GM19468 (cell line): ENCODE measurements around the gene AFP.

Experiments used
- ATAC-seq: cut with Tn5 transposase; IDR thresholded peaks from one replicate; pipeline ENCODE4 v1.9.1; 2021; ENCODE audit warnings: mild to moderate bottlenecking, moderate library complexity, moderate number of reproducible peaks; ENCODE audit not compliant: unreplicated experiment; ENCODE audit errors: extremely low read depth

The AFP gene

DNA sequence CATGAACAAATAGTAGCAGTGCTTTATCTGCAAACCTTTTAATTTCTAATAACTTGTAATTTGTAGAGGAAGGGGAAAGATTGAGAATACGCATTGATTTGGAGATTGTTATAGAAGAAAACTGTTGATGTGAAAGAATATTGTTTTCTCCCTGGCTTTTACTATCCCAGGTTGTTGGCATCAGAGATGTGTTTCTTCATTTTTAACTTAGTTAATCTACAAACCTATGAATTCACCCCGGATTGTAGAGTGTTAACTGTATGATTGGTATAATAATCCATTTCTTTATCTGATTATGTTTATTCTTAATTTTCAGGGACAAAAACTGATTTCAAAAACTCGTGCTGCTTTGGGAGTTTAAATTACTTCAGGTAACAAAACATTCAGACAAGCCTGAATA lies 18.9 kb downstream of the AFP start:
- no peak for ATAC-seq

DNA sequence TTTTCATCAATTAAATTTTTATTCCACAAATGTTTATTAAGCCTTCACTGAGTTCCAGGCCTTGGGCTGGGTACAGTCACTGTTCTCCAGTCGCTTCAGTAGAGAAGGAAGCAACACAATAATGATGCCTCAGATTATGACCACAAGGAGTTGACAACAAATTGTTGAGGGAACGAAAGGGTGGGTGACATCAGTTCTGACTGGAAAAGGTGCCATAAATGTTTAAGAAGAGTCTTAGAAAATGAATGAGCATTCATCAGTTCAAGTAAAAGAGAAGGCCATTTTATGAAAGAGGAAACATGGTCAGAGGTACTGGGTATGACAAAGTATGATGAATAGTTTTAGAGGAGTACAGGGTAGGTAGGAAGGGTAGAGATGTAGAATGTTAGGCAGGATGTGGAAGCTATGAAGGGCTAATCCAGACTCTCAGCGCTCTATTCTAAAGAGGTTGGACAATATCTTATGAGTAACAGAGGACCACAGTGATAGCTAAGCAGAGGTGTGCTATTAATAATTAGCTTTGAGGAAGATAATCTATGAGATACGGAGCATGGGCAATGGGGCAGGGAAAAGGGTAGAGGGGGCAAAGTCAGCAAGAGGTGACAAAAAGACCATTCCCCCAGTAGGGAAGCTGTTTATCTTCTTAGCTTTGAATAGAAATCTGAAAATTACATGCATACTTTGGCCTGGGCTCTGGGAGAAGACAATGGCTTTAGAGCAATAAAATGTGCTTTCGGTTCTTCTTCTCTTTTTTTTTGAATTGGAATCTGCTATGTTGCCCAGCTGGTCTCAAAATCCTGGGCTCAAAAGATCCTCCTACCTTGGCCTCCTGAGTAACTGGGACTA lies 20.4 kb downstream of the AFP start:
- ATAC-seq: no peak

DNA sequence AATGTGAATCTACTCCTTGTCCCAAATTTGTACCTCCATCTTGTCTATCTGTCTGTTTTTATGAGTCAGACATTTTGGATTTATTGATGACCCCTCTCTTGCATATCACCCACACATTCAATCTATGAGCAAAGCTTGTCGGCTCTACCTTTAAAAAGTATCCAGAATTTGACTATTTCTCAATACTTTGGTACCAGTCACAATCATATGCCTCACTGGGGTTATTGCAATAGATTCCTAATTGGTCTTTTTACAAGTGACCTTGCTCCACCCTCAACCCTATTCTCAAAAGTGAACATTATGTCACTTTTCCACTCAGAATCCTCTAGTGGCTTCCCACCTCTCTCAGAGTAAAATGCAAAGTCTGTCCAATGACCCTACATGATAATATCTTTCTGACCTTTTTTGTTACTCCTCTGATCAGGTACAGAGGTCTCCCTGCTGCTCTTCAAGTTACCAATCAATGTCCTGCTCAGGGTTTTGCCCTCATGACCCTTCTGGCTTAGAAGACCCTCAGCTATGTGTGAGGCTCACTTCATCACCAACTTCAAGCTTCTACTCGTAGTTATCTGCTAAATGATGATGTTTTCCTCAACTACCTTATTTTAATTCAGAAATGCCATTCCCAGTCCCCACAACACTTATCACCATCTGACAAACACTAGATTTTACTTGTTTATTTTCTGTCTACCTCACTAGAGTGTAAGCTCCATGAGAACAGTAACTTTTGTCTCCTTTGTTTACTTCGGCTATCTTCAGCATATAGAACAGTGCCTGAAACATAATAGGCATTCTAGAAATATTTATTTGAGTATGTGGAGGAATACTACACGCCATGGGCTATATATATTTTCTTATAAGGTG lies 22.4 kb downstream of the AFP start:
- ATAC-seq: no peak

DNA sequence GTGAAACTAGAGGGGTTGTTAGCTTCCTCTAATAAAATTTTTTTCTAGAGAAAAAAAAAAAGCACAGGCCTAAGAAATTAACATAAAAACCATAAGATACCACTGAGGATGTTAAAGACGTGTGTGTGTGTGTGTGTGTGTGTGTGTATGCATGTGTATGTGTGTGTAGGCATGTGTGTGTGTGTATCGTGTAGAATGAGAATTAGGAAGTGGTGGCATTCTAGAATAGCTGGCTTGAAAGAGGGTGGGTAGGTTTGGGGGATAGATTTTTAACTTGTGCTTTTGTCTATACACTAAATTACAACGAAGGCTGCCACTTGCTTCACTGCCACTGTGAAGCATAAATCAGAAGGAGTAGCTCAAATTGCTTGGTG lies 23.0 kb downstream of the AFP start:
- ATAC-seq: no peak

DNA sequence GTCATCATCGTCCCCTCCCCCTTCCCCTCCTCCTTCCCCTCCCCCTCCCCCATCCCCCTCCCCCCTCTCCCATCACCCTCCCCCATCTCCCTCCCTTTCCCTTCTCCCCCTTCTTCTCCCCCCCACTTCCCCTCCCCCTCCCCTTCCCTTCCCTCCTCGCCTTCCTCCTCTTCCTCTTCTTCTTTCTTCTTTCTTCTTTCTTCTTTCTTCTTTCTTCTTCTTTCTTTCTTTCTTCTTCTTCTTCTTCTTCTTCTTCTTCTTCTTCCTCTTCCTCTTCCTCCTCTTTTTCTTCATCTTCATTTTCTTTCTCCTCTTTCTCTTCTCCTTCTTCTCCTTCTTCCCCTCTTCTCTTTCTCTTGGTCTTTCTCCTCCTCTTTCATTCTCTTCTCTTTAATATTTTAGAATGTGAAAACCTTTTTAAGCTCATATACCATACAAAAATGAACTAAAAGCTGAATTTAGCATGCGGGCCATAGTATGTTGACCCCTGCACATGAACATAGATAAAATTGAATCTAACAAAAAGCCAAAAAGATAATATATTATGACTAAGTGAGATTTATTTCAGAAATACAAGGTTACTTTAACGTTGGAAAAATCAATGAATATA lies 25.0 kb downstream of the AFP start:
- no peak for ATAC-seq

DNA sequence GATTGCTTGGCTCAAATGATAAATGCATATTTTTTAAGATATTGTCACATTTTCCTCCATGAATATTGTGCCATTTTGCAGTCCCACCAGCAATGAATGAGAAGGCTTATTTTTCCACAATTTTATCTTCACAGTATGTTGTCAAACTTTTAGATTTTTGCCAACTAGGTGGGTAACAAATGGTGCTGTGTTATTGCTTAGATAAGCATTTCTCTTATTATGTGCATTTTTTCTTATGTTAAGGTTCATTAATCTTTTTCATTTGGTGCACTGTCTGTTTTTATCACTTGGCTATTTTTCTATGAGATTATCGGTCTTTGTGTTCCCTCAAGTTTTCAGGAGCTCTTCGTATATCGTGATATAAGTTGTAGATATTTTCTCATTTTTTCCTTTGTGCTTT lies 32.1 kb downstream of the AFP start:
- no peak for ATAC-seq

DNA sequence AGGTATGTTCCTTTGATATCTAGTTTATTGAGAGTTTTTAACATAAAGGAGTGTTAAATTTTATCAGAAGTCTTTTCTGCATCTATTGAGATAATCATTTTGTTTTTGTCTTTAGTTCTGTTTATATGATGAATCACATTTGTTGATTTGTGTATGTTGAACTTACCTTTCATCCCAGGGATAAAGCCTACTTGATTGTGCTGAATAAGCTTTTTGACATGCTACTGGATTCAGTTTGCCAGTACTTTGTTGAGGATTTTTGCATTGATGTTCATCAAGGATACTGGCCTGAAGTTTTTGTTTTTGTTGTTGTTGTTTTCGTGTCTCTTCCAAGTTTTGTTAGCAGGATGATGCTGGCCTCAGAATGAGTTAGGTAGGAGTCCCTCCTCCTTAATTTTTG lies 34.7 kb downstream of the AFP start:
- ATAC-seq: no peak

DNA sequence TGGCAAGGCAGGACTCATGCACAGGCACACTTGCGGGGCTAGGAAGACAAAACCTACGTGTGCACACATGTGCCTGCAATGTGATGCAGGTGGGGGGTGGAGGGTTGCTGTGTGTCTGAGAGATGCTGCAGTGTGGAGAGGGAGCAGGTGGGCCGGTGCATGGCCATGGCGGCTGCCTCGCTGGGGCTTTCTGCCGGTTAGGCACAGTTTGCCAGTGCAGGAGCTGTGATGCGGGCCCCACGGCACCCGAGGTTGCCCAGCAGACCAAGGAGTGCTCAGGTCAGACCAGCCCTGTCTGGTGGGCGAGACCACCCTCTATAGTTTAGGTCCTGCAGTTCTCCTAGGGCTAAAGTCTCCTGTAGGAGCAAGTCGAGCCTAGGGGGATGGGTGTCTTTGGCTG lies 41.2 kb downstream of the AFP start:
- ATAC-seq: no peak

DNA sequence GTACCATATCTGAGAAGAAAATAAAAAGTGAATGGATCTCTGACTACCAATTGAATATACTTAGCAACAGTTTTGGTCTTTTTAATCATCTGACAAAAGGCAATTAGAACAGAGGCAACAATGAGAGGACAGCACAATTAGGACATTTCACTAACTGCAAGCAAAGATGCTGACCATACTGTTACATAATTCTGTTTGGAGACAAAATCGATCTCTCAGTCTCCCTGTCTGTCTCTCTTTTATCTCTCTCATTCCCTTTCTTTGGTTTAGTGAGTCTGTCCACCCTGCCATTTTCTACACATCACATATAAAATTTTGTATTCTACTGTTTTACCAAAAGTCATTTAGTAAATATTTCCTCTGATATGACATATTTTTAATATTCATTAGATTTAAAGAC lies 43.3 kb downstream of the AFP start:
- no peak for ATAC-seq

DNA sequence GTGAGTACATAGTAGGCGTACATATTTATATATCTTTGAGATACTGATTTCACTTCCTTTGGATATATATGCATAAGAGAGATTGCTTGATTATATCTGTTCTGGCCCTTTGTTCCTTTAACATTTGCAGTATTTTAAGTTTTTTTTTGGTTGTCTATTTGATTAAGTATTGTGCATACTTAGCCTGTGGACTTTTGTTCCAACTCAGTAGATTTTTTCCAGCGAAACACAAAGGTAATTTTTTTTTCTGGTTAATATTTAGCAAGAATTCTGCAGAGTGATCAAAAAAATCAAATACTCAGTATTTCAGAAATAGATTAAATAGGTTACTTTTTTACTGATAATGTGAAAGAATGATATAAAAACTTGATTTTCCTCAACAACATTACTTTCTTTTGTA lies 45.3 kb downstream of the AFP start, which contains the start of gene AFM:
AFM (plus strand) TSS at position 388 of the 400 bp plus-strand sequence. CDS start 31 bp downstream, outside the sequence.
- no peak for ATAC-seq

DNA sequence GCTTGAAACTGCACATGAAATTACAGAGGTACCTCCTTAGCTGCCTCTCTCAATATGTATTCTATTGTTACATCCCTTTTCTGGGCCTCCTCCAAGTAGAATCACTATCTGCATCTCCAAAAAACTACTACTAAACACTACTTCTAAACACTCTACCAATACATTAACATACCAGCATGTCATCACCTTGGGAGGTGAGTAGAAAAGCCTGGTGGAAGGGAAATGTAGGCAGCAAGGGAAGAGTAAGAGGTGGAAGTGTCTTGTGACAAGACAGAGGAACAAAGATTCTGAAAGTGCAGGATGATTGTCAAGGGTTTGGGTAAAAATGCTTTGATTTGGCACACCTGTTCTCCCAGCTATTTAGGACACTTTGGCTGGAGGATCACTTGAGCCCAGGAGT lies 49.1 kb downstream of the AFP start:
- no peak for ATAC-seq

DNA sequence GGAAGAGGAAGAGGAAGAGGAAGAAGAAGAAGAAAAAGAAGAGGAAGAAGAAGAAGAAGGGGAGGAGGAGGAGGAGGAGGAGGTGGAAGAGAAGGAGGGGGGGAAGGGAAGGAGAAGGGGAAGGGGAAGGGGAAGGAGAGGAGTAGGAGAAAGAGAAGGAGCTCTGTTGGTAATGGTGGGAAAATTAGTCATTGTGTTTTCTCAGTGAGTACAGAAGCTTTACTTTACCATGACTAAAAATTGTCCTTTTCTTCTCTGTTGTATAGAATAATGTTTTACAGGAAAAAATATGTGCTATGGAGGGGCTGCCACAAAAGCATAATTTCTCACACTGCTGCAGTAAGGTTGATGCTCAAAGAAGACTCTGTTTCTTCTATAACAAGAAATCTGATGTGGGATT lies 49.6 kb downstream of the AFP start:
- ATAC-seq: no peak

DNA sequence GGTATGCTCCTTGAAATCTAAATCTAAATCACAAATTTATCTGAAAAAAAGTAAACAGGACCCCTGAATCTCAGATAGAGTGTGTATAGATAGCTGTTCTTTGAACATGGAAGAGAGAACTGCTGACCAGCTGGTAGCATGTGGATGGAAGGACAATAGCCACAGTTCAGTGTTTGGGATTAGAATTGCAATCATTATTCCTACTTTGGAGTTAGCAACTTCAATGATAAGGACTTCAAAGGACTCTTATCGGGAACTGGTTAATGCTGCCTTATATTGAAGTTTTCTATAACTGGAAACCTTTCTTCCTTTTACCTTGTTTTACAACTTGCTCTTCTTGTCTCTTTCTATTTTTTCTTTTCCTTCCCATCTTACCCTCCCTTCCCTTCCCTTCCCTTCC lies 50.5 kb downstream of the AFP start:
- ATAC-seq: no peak

DNA sequence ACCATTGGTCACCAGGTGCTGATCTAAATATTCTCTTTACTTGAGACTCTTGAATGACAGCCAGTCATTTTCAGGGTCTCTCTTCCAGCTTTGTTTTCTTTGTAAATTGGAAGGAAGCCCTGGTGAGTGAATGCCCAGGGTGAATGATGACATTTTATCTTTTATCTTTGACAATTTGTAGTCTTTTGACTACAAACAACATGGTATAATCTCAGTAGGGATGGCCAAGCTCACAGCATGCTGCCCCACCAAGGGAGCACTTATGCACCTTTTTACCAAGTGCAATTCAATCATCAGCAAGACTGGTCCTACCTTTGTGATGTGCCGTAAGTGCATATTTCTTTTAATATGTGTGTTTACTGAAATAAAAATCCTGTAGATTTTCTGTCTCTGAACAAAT lies 51.2 kb downstream of the AFP start:
- no peak for ATAC-seq

DNA sequence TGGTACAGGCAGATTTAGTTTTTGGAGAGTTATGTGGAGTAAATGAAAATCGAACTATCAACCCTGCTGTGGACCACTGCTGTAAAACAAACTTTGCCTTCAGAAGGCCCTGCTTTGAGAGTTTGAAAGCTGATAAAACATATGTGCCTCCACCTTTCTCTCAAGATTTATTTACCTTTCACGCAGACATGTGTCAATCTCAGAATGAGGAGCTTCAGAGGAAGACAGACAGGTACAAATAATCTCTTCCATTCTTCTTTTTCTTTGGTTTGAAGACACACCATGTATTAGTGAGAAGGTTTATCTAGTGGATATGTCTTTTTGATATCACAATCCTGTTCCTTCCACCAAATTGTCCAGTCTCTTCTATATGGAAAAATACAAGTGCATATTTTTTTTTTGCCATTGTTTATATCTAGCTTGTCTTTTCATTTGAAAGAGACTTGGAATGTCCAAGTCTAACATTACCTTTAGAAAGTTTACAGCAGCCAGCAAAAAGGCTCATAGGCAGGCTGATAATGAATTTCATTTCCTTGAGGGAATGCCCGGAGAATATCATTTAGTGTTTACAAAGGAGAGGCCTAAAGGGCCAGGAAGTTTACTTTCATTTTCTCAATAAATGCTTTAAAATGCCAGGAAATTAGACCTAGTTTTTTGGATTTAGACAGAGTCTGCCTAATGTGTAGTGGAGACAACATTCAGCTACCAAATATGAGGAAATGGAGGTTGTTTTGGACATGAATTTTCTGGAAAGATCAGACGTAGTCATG lies 64.2 kb downstream of the AFP start:
- ATAC-seq: no peak

DNA sequence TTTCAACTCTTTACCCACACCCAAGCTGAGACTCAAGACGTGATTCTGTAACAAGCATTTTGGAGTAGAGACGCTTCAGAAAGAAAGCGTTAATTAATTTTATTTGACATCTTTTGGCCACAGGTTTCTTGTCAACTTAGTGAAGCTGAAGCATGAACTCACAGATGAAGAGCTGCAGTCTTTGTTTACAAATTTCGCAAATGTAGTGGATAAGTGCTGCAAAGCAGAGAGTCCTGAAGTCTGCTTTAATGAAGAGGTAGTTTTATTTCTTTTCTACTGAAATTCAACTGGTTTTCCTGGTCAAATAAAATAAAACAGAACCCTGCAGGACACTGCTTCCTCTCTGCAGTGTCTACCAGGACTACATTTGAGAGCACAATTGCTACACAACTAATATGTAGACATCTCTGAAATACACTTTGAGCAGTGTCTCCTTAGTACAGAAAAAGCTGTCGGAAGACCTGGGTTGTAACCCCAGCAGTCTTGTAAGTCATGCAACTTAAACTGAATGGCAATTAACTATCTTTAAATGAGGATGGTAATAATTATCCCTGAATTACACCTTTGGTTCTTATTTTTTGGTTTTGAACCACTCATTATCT lies 65.7 kb downstream of the AFP start:
- no peak for ATAC-seq

DNA sequence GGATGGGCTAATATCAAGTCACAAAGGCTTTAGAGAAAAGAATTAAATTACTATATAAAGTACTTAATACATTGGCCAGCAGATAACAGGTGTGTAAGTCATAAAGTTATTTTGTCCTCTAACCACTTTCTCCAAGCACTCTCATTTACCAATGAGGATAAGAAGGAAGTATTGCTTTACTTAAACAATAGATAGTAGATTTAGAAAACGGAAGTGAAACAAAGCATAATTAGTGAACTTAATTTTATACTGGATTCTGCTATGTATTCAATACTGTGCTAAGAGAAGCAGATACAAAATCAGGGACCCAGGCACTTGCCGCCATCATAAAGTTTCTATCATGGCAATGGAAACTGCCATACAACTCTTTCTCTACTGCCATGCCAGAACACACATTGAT lies 69.5 kb downstream of the AFP start:
- ATAC-seq: no peak
